Measurements from ENCODE around the gene MVB12B.

GRCh38 chr9:126331964-126332748, 5.5 kb downstream of the MVB12B start:
- TF ChIP-seq CTCF (IDR thresholded peaks at IDR 0.05) = no peak
- TF ChIP-seq POLR2AphosphoS5 (IDR thresholded peaks at IDR 0.05; ENCODE audit: low read depth, low read length) = no peak
- TF ChIP-seq, protein P1, sequence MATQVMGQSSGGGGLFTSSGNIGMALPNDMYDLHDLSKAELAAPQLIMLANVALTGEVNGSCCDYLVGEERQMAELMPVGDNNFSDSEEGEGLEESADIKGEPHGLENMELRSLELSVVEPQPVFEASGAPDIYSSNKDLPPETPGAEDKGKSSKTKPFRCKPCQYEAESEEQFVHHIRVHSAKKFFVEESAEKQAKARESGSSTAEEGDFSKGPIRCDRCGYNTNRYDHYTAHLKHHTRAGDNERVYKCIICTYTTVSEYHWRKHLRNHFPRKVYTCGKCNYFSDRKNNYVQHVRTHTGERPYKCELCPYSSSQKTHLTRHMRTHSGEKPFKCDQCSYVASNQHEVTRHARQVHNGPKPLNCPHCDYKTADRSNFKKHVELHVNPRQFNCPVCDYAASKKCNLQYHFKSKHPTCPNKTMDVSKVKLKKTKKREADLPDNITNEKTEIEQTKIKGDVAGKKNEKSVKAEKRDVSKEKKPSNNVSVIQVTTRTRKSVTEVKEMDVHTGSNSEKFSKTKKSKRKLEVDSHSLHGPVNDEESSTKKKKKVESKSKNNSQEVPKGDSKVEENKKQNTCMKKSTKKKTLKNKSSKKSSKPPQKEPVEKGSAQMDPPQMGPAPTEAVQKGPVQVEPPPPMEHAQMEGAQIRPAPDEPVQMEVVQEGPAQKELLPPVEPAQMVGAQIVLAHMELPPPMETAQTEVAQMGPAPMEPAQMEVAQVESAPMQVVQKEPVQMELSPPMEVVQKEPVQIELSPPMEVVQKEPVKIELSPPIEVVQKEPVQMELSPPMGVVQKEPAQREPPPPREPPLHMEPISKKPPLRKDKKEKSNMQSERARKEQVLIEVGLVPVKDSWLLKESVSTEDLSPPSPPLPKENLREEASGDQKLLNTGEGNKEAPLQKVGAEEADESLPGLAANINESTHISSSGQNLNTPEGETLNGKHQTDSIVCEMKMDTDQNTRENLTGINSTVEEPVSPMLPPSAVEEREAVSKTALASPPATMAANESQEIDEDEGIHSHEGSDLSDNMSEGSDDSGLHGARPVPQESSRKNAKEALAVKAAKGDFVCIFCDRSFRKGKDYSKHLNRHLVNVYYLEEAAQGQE (IDR thresholded peaks at IDR 0.05; ENCODE audit: insufficient read depth in 1 of 2, low read depth in 2 of 2, low read length in 1 of 2) = no peak
